ENCODE results near the gene HECTD1.
A peak's percentile ranks its signal among the peaks of the same experiment; 100 is the strongest.
"Not testable (repeated sequence)": the region's sequence is repeated elsewhere in the genome, so short reads cannot be mapped to it uniquely, and the experiment has no call there.

HECTD1 gene

GRCh38 chr14:31110872-31111271 lies 96.7 kb downstream of the HECTD1 start:
- TF ChIP-seq, protein P1, sequence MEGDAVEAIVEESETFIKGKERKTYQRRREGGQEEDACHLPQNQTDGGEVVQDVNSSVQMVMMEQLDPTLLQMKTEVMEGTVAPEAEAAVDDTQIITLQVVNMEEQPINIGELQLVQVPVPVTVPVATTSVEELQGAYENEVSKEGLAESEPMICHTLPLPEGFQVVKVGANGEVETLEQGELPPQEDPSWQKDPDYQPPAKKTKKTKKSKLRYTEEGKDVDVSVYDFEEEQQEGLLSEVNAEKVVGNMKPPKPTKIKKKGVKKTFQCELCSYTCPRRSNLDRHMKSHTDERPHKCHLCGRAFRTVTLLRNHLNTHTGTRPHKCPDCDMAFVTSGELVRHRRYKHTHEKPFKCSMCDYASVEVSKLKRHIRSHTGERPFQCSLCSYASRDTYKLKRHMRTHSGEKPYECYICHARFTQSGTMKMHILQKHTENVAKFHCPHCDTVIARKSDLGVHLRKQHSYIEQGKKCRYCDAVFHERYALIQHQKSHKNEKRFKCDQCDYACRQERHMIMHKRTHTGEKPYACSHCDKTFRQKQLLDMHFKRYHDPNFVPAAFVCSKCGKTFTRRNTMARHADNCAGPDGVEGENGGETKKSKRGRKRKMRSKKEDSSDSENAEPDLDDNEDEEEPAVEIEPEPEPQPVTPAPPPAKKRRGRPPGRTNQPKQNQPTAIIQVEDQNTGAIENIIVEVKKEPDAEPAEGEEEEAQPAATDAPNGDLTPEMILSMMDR (IDR thresholded peaks at IDR 0.05; ENCODE audit: insufficient read depth, low read depth, low read length, missing control alignments): no peak
- DNase-seq (ENCODE audit: low read depth): no peak
- H3K4me3 ChIP-seq (ENCODE audit: low read length): no peak overlapping the region

DNA sequence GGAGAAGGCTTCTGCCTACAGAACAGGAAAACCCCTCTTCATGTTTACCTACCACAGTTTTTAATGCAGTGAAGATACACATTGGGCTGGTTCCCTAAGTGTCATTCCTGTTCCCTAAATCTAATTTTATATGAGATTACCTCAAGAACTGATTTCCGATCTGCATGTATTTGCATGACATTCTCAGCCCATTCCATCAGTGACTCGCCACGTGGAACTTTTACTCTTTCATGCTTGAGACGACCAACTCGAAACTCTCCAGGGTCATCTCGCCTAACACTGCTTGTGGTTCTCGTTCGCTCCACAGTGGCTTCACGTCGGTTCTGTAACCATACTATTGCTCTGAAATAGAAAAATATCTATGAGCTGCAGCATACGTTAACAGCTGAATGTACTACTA lies 98.3 kb downstream of the HECTD1 start:
- TF ChIP-seq, protein P1 (IDR thresholded peaks at IDR 0.05; ENCODE audit: insufficient read depth, low read depth, low read length, missing control alignments): no peak

DNA sequence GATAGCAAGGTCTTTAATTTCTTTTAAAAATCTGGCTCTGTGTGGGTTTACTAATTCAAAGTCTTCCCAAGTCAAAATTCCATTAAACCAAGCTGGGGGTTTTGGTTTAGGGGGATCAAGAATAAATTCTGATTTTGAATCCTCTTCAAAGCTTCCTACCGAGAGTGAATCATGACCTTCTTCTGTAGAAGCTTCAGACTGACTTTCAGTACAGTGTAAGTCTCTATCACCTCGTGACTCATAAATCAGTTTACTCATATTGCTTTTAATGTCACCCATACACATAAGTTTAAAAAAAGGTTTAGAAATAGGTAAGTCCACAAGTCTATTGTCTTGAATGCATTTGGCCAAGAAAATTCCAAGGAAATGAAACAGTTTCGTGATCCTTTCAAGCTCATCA lies 100.8 kb downstream of the HECTD1 start:
- TF ChIP-seq, protein P1 (IDR thresholded peaks at IDR 0.05; ENCODE audit: insufficient read depth, low read depth, low read length, missing control alignments): no peak
- H3K4me3 ChIP-seq (ENCODE audit: low read length): no peak overlapping the region
- peak; percentile 51 for DNase-seq (ENCODE audit: low read depth)

More for the DNA sequence above, 98.3 kb downstream of the HECTD1 start:
- no peak for DNase-seq (ENCODE audit: low read depth)
- no peak overlapping the region for H3K4me3 ChIP-seq (ENCODE audit: low read length)

GRCh38 chr14:31097081-31097480 lies 110.5 kb downstream of the HECTD1 start:
- DNase-seq (ENCODE audit: low read depth): no peak
- TF ChIP-seq, protein P1 (IDR thresholded peaks at IDR 0.05; ENCODE audit: insufficient read depth, low read depth, low read length, missing control alignments): no peak
- H3K4me3 ChIP-seq (ENCODE audit: low read length): no peak overlapping the region

DNA sequence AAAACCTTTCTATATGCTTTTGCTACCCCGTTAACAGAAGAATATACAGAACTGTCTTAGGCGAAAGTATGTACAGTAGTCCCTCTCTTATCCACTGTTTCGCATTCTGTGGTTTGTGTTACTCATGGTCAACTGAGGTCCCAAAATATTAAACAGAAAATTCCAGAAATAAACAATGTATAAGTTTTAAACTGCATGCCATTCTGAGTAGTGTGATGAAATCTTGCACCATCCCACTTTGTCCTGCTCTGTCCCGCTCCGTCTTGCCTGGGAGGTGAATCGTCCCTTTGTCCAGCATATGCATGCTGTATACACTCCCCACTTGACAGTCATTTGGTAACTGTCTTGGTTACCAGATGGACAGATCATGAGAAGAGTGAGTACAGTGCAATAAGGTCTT lies 111.3 kb downstream of the HECTD1 start:
- H3K4me3 ChIP-seq (ENCODE audit: low read length): no peak overlapping the region
- TF ChIP-seq, protein P1 (IDR thresholded peaks at IDR 0.05; ENCODE audit: insufficient read depth, low read depth, low read length, missing control alignments): no peak
- DNase-seq (ENCODE audit: low read depth): peak; percentile 60

- H3K4me3 ChIP-seq (ENCODE audit: low read length); DNase-seq (ENCODE audit: low read depth): not testable (repeated sequence)
These were observed 111.8 kb downstream of the HECTD1 start for GRCh38 chr14:31095817-31096216.

GRCh38 chr14:31093884-31094839 lies 113.4 kb downstream of the HECTD1 start:
- not testable (repeated sequence) for H3K4me3 ChIP-seq (ENCODE audit: low read length); DNase-seq (ENCODE audit: low read depth)

DNA sequence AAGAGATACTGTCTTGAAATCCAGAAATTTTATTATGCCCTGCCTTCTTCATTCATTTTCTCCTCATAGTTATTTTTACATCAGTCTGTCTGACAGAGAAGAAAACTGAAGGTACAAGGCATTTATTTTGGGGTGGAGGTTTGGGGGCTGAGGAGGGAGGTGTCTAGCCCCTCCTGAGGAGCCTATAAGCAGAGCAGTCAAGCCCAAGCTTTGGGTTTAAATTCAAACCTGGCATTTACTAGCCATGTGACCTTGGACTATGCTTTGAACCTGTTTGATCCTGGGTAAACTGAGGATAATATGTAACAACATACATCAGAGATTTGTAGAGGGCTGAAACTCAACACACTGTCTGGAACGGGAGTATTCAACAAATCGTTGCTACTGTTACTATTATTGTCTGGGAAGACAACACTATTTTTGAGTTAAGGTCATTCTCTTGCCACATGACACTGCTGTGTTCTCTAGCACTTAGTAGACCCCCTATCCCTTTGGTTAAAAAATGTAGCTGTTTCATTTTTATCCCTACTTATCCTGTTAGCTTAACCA lies 115.4 kb downstream of the HECTD1 start:
- H3K4me3 ChIP-seq (ENCODE audit: low read length): no peak overlapping the region
- TF ChIP-seq, protein P1 (IDR thresholded peaks at IDR 0.05; ENCODE audit: insufficient read depth, low read depth, low read length, missing control alignments): no peak
- DNase-seq (ENCODE audit: low read depth): no peak

Measured in epithelial cell of esophagus (primary cell).